Liver (tissue), 3 donors: Measurements from ENCODE around the gene ZNF532.

Experiments
- ATF3 ChIP-seq: IDR thresholded peaks from 2 replicates; pipeline ENCODE4 v1.6.1; 2016; ENCODE audit warnings: antibody characterized with exemption
- CTCF ChIP-seq: fragments of 150-350 bp; IDR thresholded peaks from 2 replicates; pipeline ENCODE4 v1.5.1; 2017; ENCODE audit warnings: improper control_type of control experiment, low read depth, low read length; ENCODE audit not compliant: missing input control
- MAX ChIP-seq: IDR thresholded peaks from 2 replicates; pipeline ENCODE4 v1.6.1; 2016; ENCODE audit warnings: antibody characterized with exemption
- REST ChIP-seq: IDR thresholded peaks from 2 replicates; pipeline ENCODE4 v1.6.1; 2016; ENCODE audit warnings: antibody characterized with exemption, mild to moderate bottlenecking
- TAF1 ChIP-seq: conservative IDR thresholded peaks from 2 replicates; pipeline ENCODE4 v1.6.1; 2016; ENCODE audit warnings: antibody characterized with exemption, mild to moderate bottlenecking
- donor health status: healthy.
- donor health status: healthy.

GRCh38 chr18:58902961-58903360 is 38.3 kb downstream of the ZNF532 start:
- no peak for TF ChIP-seq CTCF
- no peak for TF ChIP-seq ATF3
- TF ChIP-seq REST, result no peak
- TF ChIP-seq TAF1, result no peak
- TF ChIP-seq MAX, result no peak
